Upper lobe of left lung (tissue), 4 donors: Measurements from ENCODE around the gene ATXN7L1.

Experiments
- POLR2A ChIP-seq, 4 donors: fragments of 450-650 bp; IDR thresholded peaks; one replicate each; pipeline ENCODE4 v1.5.1; 2016 to 2017; ENCODE audit warnings: antibody characterized with exemption in 4 of 4, mild to moderate bottlenecking in 2 of 4
- TF ChIP-seq, protein P1 (sequence below), 6 experiments: fragments of 450-650 bp in 4 of 6; fragments of 200-600 bp in 2 of 6; sonication (generic) in 2 of 6; IDR thresholded peaks; one replicate each; pipeline ENCODE4 v1.5.1; 2016 to 2019; ENCODE audit warnings: antibody characterized with exemption in 6 of 6

DNA sequence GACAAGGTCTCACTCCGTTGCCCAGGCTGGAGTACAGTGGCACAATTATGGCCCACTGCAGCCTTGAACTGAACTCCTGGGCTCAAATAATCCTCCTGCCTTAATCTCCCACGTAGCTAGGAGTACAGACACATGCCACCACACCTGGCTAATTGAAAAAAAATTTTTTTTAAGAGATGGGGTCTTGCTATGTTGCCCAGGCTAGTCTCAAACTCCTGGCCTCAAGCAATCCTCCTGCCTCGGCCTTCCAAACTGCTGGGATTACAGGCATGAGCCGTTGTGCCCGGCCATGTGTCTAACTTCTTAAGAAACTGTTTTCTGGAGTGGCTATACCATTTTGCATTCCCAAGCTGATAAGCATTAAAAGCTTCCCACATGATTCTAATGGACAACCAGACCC, 285.6 kb downstream of the ATXN7L1 start:
- TF ChIP-seq, protein P1, sequence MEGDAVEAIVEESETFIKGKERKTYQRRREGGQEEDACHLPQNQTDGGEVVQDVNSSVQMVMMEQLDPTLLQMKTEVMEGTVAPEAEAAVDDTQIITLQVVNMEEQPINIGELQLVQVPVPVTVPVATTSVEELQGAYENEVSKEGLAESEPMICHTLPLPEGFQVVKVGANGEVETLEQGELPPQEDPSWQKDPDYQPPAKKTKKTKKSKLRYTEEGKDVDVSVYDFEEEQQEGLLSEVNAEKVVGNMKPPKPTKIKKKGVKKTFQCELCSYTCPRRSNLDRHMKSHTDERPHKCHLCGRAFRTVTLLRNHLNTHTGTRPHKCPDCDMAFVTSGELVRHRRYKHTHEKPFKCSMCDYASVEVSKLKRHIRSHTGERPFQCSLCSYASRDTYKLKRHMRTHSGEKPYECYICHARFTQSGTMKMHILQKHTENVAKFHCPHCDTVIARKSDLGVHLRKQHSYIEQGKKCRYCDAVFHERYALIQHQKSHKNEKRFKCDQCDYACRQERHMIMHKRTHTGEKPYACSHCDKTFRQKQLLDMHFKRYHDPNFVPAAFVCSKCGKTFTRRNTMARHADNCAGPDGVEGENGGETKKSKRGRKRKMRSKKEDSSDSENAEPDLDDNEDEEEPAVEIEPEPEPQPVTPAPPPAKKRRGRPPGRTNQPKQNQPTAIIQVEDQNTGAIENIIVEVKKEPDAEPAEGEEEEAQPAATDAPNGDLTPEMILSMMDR (IDR thresholded peaks at IDR 0.05) = no peak
- TF ChIP-seq POLR2A (IDR thresholded peaks at IDR 0.05) = no peak
